HUES64 (cell line): ENCODE results near the gene CHD8.
"Not testable (repeated sequence)": the region's sequence is repeated elsewhere in the genome, so short reads cannot be mapped to it uniquely, and the experiment has no call there.

Source experiments
- H3K27ac ChIP-seq: 2 replicates; pipeline ENCODE4 v1.7.0; 2013; ENCODE audit warnings: low read depth, low read length, inconsistent platforms
- H3K27me3 ChIP-seq: 2 replicates; pipeline ENCODE4 v1.6.1; 2013; ENCODE audit warnings: mild to moderate bottlenecking, low read length; ENCODE audit not compliant: insufficient read depth
- H3K36me3 ChIP-seq: 2 replicates; pipeline ENCODE4 v1.6.1; 2013; ENCODE audit warnings: mild to moderate bottlenecking, low read length; ENCODE audit not compliant: insufficient read depth
- H3K4me1 ChIP-seq: 2 replicates; pipeline ENCODE4 v1.6.1; 2013; ENCODE audit warnings: mild to moderate bottlenecking, low read length, moderate library complexity; ENCODE audit not compliant: insufficient read depth
- H3K4me3 ChIP-seq: 2 replicates; pipeline ENCODE4 v1.5.1; 2013; ENCODE audit warnings: mild to moderate bottlenecking, low read length, moderate library complexity
- H3K9ac ChIP-seq: 2 replicates; pipeline ENCODE4 v1.6.1; 2013; ENCODE audit warnings: mild to moderate bottlenecking, low read depth, low read length
- H3K9me3 ChIP-seq: 2 replicates; pipeline ENCODE4 v1.6.1; 2013; ENCODE audit warnings: low read depth, low read length; ENCODE audit not compliant: insufficient read depth
- WGBS: fragments of 150-250, 120-280 bp; methylation state at CpG from one replicate; pipeline ENCODE4 v1.1.7; 2013; ENCODE audit warnings: missing lambda C conversion rate; 5-methylcytosine and 5-hydroxymethylcytosine counted together

CHD8 gene

DNA sequence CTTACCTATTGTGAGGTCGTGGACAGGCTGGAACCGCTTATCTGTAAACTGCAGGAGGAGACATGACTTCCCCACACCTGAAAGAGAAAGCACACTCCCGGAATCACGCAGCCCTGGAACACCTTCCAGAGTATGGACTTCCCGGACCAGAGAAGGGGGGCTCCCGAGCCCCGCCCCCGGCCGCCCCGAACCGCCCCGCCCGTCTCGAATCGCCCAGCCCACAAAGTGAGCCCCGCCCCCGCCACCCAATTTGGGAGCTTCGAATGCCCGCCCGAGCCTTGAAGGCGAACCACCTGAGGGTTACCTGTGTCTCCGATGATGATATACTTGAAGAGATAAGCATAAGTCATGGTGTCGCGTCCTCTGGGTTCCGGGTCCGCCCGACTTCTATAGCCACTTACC lies 20.6 kb upstream of the CHD8 start:
- Histone ChIP-seq H3K27me3 (no peaks in the 10 kb centered on the region), H3K4me1 (peaks cover 3% of the 10 kb centered on the region; the same call in 1 of the 2 replicates), H3K27ac (peak overlapping the region; percentile 73; the same call in 1 of the 2 replicates), H3K36me3 (peaks cover 40% of the 10 kb centered on the region), H3K9me3 (no peaks in the 10 kb centered on the region), H3K9ac (peak overlapping the region; percentile 67), H3K4me3 (peak overlapping the region; percentile 75)
- under 1% methylated on average over 27 of the region's 27 CpGs for WGBS

GRCh38 chr14:21475767-21476522 lies 20.0 kb upstream of the CHD8 start:
- H3K4me3 ChIP-seq, result peak overlapping the region; percentile 75
- no peaks in the 10 kb centered on the region for H3K27me3 ChIP-seq
- H3K36me3 ChIP-seq, result peaks cover 37% of the 10 kb centered on the region
- peak overlapping the region; percentile 73; the same call in 1 of the 2 replicates for H3K27ac ChIP-seq
- WGBS, result 78% methylated on average over 7 of the region's 10 CpGs
- peak overlapping the region; percentile 67 for H3K9ac ChIP-seq
- no peaks in the 10 kb centered on the region for H3K9me3 ChIP-seq
- H3K4me1 ChIP-seq, result peaks cover 3% of the 10 kb centered on the region; the same call in 1 of the 2 replicates

- no peak overlapping the region for H3K4me3 ChIP-seq
- WGBS, result 67% methylated on average over 1 of the region's 1 CpG
- H3K27me3 ChIP-seq, result no peaks in the 10 kb centered on the region
- H3K4me1 ChIP-seq, result no peaks in the 10 kb centered on the region
- H3K9me3 ChIP-seq, result no peaks in the 10 kb centered on the region
- peaks cover 80% of the 10 kb centered on the region for H3K36me3 ChIP-seq
- no peak overlapping the region for H3K9ac ChIP-seq
- H3K27ac ChIP-seq, result no peak overlapping the region
Observed at GRCh38 chr14:21467616-21468015, 11.7 kb upstream of the CHD8 start.

DNA sequence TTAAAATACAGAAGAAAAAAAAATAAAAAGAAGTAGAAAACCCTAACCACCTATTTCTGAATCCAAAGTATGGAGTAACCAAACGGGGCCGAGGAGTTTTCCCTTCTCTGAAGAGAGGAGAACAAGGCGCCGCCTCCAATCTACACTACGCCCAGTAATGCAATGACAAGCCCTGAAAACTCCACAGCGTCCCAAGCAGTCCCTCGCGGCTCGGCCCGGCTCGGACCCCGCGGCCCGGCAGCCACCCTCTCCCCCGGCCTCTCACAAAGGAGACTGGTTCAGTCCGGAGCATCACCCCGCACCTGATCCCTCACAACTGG lies 371 bp downstream of the CHD8 start:
- Histone ChIP-seq H3K4me1 (0 out of 2 replicates have a peak, but pooled peaks cover 6% of the 10 kb centered on the region), H3K9ac (peak overlapping the region; percentile 91), H3K27ac (peak overlapping the region; percentile 86), H3K4me3 (peak overlapping the region; percentile 78), H3K36me3 (peaks cover 40% of the 10 kb centered on the region), H3K27me3 (no peaks in the 10 kb centered on the region), H3K9me3 (no peaks in the 10 kb centered on the region)
- 0% methylated on average over 15 of the region's 17 CpGs for WGBS

GRCh38 chr14:21454843-21455544 lies 929 bp downstream of the CHD8 start:
- 0 out of 2 replicates have a peak, but pooled peaks cover 6% of the 10 kb centered on the region for H3K4me1 ChIP-seq
- peaks cover 41% of the 10 kb centered on the region for H3K36me3 ChIP-seq
- no peak overlapping the region for H3K27ac ChIP-seq
- no peaks in the 10 kb centered on the region for H3K9me3 ChIP-seq
- peak overlapping the region; percentile 91 for H3K9ac ChIP-seq
- H3K27me3 ChIP-seq, result no peaks in the 10 kb centered on the region
- H3K4me3 ChIP-seq, result peak overlapping the region; percentile 78
- 41% methylated on average over 15 of the region's 15 CpGs for WGBS

DNA sequence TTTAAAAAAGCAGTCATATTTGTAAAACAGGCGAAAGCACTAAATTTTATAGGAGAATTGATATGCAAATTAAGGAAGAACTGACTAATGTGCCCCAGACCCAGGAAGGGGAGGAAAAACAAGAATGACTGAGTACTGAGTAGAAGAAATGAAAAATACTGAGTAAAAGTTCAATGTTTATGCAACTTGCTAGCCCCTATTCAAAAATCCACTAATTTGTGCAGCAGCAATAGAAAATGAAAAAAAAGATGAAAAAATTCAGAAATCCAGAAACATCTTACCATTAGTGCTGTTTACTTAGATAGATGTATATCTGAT lies 6.1 kb downstream of the CHD8 start:
- Histone ChIP-seq H3K27ac (no peak overlapping the region), H3K36me3 (peaks cover 43% of the 10 kb centered on the region), H3K9ac (no peak overlapping the region), H3K27me3 (no peaks in the 10 kb centered on the region), H3K9me3 (no peaks in the 10 kb centered on the region), H3K4me1 (0 out of 2 replicates have a peak, but pooled peaks cover 6% of the 10 kb centered on the region), H3K4me3 (no peak overlapping the region)
- WGBS, result 91% methylated on average over 1 of the region's 1 CpG

DNA sequence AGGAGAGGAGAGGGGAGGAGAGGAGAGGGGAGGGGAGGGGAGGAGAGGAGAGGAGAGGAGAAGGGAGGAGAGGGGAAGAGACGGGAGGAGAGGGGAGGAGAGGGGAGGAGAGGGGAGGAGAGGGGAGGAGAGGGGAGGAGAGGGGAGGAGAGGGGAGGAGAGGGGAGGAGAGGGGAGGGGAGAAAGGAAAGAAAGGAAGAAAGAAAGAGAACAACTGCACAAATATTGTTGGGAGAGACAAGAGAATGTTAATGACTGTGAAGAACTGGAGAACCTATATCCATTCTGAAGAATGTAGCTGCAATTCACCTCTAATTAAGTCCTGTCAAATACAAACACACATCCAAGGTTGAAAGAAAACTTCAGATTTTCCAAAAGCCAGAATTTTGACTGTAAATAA lies 13.3 kb downstream of the CHD8 start:
- H3K9ac ChIP-seq, H3K4me1 ChIP-seq, H3K4me3 ChIP-seq, H3K27me3 ChIP-seq, H3K9me3 ChIP-seq, H3K27ac ChIP-seq: not testable (repeated sequence)
- H3K36me3 ChIP-seq, result peaks cover 11% of the 10 kb centered on the region; the same call in 1 of the 2 replicates
- 75% methylated on average over 1 of the region's 1 CpG for WGBS

DNA sequence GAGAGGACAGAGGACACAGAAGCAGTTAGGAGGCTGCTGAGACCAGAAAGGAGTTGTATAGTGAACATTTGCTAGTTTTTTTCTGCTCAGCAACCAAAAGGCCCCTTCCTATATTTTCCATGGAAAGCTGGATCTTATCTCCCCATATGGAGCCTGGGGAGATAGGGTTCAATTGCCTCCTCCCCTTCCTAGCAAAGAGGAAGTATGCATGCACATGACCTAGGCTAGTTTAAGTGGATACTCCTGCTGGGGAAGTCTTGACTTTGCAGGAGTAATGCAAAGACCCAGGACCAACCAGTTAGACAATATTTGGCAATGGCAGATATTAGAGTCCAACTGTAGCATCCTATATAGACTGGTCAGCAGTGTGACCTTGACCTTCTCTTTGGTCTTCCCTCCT lies 15.1 kb downstream of the CHD8 start:
- no peak overlapping the region for H3K9ac ChIP-seq

GRCh38 chr14:21437063-21437901 lies 18.6 kb downstream of the CHD8 start:
- Histone ChIP-seq H3K4me1 (peaks cover 18% of the 10 kb centered on the region; the same call in 1 of the 2 replicates), H3K9me3 (no peaks in the 10 kb centered on the region), H3K27me3 (no peaks in the 10 kb centered on the region), H3K9ac (peak overlapping the region; percentile 69), H3K36me3 (peaks cover 23% of the 10 kb centered on the region), H3K4me3 (peak overlapping the region; percentile 74), H3K27ac (peak overlapping the region; percentile 76)
- WGBS, result 6% methylated on average over 33 of the region's 33 CpGs

More for the DNA sequence above, 15.1 kb downstream of the CHD8 start:
- H3K4me1 ChIP-seq, result peaks cover 12% of the 10 kb centered on the region; the same call in 1 of the 2 replicates
- no peak overlapping the region for H3K4me3 ChIP-seq
- no peaks in the 10 kb centered on the region for H3K27me3 ChIP-seq
- no peaks in the 10 kb centered on the region for H3K9me3 ChIP-seq
- H3K36me3 ChIP-seq, result 0 out of 2 replicates have a peak, but pooled peaks cover 10% of the 10 kb centered on the region
- no peak overlapping the region; the same call in 1 of the 2 replicates for H3K27ac ChIP-seq

- H3K27me3 ChIP-seq, result no peaks in the 10 kb centered on the region
- no peaks in the 10 kb centered on the region for H3K9me3 ChIP-seq
- peak overlapping the region; percentile 76; the same call in 1 of the 2 replicates for H3K27ac ChIP-seq
- peak overlapping the region; percentile 74 for H3K4me3 ChIP-seq
- H3K4me1 ChIP-seq, result peaks cover 18% of the 10 kb centered on the region; the same call in 1 of the 2 replicates
- H3K9ac ChIP-seq, result peak overlapping the region; percentile 25
- WGBS, result 8% methylated on average over 11 of the region's 11 CpGs
- H3K36me3 ChIP-seq, result peaks cover 29% of the 10 kb centered on the region
Observed at GRCh38 chr14:21436567-21437062, 19.3 kb downstream of the CHD8 start.
